A673 (cell line): ENCODE measurements around the gene ASXL1.

Source experiments
- CTCF ChIP-seq: fragments of 300-800, 200-600 bp; sonication (generic); conservative IDR thresholded peaks from 2 replicates; pipeline ENCODE4 v1.5.1; 2017; ENCODE audit warnings: low read depth, mild to moderate bottlenecking, antibody characterized with exemption, low read length, moderate library complexity, mixed read lengths
- EZH2 ChIP-seq: fragments of 200-600 bp; sonication (generic); IDR thresholded peaks from 2 replicates; pipeline ENCODE4 v1.6.1; 2017; ENCODE audit warnings: borderline replicate concordance, low read depth, mild to moderate bottlenecking, mixed read lengths, antibody characterized with exemption, low read length; ENCODE audit not compliant: poor library complexity, severe bottlenecking

- TF ChIP-seq CTCF (no peak), EZH2 (no peak)
Observed at GRCh38 chr20:32483351-32484224, 125.5 kb downstream of the ASXL1 start.
